Activated naive CD4-positive, alpha-beta T cell treated with Interleukin-2 at 50 U/mL for 16 hours (primary cell): ENCODE data around the gene AOC1.

Experiments
- DNase-seq: peaks from one replicate; pipeline ENCODE4 v3.0.0-alpha.2; 2020

The AOC1 gene

DNA sequence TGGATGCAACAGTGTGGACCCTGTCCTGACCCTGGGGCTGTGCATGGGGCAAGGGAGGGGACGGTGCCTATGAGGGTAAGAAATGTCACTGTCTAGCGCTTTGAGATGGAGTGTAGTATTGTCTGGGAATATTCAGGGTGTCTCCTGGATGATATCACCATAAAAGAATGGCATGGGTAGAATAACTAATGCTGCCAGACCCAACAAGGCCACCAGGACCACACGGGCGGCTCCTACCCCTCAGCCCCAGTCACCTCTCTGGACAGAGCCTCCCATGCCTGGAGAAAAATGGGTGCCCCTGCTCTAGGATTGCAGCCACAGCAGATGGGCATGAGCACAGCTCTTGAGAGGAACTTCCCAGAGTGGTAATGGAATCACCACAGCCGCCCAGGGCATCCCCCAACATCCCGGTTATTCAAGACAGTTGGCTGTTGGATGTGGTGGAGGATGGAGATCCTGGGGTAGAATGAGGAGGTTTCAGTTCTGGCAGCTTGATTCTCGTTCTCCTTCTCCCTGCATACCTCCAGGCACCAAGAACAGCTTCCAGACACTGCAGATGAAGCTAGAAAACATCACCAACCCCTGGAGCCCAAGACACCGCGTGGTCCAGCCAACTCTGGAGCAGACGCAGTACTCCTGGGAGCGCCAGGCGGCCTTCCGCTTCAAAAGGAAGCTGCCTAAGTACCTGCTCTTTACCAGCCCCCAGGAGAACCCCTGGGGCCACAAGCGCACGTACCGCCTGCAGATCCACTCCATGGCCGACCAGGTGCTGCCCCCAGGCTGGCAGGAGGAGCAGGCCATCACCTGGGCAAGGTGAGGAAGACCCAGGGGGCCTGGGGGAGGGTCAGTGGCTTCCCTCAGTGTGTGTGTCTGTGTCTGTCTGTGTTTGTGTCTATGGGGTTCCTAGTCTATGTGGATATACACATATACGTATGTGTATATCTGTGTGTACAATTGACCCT, 6.2 kb downstream of the AOC1 start:
- DNase-seq, result no peak

GRCh38 chr7:150860291-150860977, 8.1 kb downstream of the AOC1 start:
- DNase-seq, result no peak

- no peak for DNase-seq
These were observed 8.6 kb downstream of the AOC1 start for GRCh38 chr7:150860978-150861295.

- no peak for DNase-seq
These were observed 10.0 kb downstream of the AOC1 start for GRCh38 chr7:150862356-150862755.

GRCh38 chr7:150863946-150864345, 11.6 kb downstream of the AOC1 start:
- DNase-seq, result no peak

DNA sequence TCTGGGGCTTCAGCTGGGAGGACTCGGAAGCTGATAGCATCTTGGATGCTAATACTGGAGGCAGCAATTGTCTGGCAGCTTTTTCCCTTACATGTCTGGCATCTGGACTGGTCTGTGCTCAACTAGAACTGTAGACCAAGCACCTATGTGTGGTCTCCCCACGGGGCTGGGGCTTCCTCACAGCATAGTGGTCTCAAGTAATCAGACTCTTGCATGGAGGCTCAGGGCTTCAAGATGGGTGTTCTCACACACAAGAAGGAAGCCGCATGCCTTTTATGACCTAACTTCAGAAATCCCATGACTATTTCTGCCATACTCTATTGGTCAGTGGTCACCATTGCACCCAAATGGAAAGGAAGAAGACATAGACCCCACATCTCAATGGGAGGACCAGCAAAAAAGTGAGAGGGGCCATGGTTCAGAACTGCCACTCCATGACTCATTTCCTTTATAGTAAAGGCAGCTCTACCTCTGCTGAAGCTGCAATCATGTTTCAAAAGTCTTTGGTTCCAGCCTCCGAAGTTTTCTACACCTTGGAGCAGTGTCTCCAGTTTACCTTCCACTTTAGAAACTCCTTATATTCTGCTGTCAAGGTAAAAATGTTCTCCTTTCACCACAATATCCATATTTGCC, 14.7 kb downstream of the AOC1 start:
- DNase-seq, result no peak

GRCh38 chr7:150867605-150868004, 15.3 kb downstream of the AOC1 start:
- no peak for DNase-seq

GRCh38 chr7:150869467-150869866, 17.1 kb downstream of the AOC1 start:
- no peak for DNase-seq

DNA sequence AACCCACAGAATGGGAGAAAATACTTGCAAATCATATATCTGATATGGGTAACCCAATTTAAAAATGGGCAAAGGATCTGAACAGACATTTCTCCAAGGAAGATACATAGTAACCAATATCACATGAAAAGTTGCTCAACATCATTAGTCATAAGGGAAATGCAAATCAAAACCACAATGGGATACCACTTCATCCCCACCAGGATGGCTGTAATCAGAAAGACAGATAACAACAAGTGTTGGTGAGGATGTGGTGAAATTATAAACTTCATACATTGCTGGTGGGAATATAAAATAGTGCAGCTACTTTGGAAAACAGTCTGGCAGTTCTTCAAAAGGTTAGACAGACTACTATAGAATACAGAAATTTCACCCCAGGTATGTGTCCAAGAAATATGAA, 19.3 kb downstream of the AOC1 start:
- DNase-seq, result no peak

- DNase-seq, result no peak
These were observed 22.3 kb downstream of the AOC1 start for GRCh38 chr7:150874401-150875198.

GRCh38 chr7:150875791-150876190, 23.5 kb downstream of the AOC1 start:
- no peak for DNase-seq

- peak; percentile 50 for DNase-seq
These were observed 24.7 kb downstream of the AOC1 start for GRCh38 chr7:150876817-150877526.

- no peak for DNase-seq
These were observed 25.2 kb downstream of the AOC1 start for GRCh38 chr7:150877536-150877935.

DNA sequence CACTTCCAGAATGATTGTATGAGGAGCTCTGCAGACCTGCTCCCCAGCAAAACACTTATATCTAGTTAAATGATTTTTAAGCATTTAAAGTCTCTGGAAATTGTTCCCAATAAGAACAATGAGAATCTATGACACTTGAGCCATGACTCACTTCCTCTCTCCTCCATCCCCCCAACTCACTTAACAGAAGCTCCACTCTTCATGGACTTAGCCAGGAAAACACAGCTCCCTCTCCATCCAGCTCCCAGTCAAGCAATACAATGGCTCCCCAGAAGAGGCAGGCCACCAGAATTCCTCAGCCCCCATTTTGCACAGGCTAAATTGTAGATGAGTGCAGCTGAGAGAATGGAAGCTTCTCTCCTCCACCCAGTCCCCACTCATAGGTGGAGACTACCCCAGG, 27.0 kb downstream of the AOC1 start:
- DNase-seq, result no peak

- DNase-seq, result no peak
These were observed 28.9 kb downstream of the AOC1 start for GRCh38 chr7:150881189-150881588.

DNA sequence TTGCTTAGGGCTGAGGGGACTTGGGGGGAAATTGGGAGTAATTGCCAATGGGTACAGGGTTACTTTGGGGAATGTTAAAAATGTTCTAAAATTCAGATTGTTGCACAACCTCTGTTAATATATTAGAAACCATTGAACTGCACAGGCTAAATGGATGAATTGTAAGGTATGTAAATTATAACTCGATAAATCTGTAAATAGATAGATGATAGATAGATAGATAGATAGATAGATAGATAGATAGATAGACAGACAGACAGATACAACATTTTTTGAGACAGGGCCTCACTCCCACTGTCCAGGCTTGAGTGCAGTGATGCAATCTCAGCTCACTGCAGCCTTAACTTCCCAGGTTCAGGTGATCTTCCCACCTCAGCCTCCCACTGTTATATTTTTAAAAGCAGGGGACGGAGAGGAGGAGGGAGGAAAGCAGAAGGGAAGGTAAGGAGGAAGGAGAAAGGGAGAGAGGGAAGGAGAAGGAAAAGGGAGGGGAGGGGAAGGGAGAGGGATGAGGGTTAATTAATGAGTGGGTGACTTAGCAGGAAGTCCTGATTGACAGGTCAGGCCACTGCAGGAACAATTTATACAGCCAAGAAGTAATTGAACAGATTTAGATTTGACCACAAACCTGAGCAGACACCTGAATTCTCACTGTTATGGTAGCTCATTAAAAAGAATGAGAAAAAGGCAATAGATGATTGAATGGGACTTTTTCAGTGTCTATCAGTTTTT, 38.7 kb downstream of the AOC1 start:
- no peak for DNase-seq

DNA sequence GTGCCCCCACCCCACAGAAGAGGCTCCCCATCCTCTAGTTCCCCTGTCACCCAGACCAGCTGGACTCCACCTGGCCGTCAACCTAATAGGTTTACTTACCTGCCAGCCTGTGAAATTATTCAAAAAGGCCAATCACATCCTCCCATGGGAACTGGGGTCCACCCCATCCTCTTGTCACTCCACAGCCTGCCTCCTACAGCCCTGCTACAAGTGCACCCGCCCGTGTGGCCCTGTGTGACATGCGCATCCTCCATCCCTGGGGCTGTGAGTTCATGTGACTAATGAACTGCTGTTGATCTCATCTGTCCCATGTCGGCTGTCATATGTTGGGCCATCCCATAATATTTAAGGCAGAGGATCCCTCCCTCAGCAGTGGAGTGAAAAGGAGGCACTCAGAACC, 39.4 kb downstream of the AOC1 start:
- DNase-seq, result no peak

DNA sequence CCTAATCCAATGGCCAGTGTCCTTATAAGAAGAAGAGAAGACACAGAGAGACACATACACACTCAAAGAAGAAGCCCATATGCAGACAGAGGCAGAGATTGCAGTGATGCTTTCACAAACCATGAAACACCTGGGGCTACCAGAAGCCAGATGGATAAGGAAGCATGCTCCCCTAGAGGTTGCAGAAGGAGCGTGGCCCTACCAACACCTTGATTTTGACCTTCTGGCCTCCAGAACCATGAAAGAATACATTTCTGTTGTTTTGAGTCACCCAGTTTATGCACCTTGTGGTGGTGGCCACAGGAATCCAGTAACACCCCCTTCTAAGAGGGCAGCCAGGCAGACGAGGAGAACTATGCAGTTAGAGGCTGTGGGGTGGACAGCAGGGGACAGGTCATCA, 43.5 kb downstream of the AOC1 start:
- no peak for DNase-seq

GRCh38 chr7:150896562-150897209, 44.4 kb downstream of the AOC1 start:
- DNase-seq, result no peak

DNA sequence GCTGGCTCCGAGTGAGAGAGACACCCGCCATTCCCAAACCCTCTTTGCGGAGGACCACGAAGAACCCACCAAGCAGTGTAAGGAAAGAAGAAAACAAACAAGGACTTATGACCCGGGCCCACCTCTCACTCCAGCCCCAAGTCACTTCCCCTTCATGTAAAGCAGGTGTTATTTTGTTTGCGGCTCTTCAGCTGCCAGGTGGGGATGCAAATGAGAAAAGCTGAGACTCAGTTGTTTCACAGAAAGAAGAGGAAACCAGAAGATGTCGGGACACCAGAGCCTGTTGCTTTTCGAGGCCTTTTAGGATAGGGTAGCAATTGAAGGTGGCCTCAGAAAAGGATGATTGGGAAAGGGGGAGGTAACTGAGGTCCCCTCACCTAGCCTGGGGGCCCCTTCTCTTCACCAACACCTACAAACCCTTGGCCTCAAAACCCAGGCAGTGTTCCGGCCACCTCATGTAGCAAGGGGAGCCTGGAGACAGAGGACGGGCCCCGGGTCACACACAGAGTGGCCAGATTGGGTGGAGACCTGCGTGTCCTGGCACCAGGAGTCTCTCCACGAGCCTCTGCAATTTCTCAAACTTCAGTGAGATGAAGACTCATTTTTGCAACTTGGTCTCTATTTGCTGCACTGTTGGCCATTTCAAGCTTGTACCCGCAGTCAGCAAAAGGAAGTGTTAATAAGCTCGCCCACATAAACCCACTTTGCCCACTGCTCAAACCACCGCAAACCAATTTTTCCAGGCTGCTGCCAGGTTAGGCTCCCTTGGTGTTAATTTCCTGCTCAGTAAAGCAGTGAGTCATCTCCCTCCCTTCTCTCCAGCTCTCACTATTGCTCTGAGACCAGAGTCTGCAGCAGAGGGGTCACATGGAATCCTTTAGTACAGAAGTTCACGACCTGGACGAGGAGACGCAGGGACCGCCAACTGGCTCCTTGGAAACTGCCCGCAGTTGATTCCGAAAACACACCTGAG, 45.5 kb downstream of the AOC1 start:
- peak; percentile 31 for DNase-seq
